HG03025 (cell line): ENCODE measurements around the gene CYP2E1.
"Not testable (repeated sequence)": the region's sequence is repeated elsewhere in the genome, so short reads cannot be mapped to it uniquely, and the experiment has no call there.

ENCODE experiments used
- ATAC-seq: cut with Tn5 transposase; IDR thresholded peaks from one replicate; pipeline ENCODE4 v1.9.1; 2021; ENCODE audit warnings: mild to moderate bottlenecking, moderate library complexity; ENCODE audit not compliant: unreplicated experiment, low FRiP score

The CYP2E1 gene

GRCh38 chr10:133568831-133569527, 41.8 kb downstream of the CYP2E1 start:
- not testable (repeated sequence) for ATAC-seq

- not testable (repeated sequence) for ATAC-seq
These were observed 42.6 kb downstream of the CYP2E1 start for GRCh38 chr10:133569801-133570200.

GRCh38 chr10:133572055-133572454, 44.9 kb downstream of the CYP2E1 start:
- ATAC-seq = not testable (repeated sequence)

- ATAC-seq = not testable (repeated sequence)
These were observed 46.3 kb downstream of the CYP2E1 start for GRCh38 chr10:133573460-133573859.

- ATAC-seq = not testable (repeated sequence)
These were observed 49.9 kb downstream of the CYP2E1 start for GRCh38 chr10:133577037-133577436.
